GM18511 (cell line): ENCODE data around the gene IFITM2.
"Not testable (repeated sequence)": the region's sequence is repeated elsewhere in the genome, so short reads cannot be mapped to it uniquely, and the experiment has no call there.

Source experiments
- ATAC-seq: cut with Tn5 transposase; IDR thresholded peaks from one replicate; pipeline ENCODE4 v1.9.1; 2021; ENCODE audit warnings: mild to moderate bottlenecking, moderate library complexity; ENCODE audit not compliant: unreplicated experiment

Gene IFITM2

DNA sequence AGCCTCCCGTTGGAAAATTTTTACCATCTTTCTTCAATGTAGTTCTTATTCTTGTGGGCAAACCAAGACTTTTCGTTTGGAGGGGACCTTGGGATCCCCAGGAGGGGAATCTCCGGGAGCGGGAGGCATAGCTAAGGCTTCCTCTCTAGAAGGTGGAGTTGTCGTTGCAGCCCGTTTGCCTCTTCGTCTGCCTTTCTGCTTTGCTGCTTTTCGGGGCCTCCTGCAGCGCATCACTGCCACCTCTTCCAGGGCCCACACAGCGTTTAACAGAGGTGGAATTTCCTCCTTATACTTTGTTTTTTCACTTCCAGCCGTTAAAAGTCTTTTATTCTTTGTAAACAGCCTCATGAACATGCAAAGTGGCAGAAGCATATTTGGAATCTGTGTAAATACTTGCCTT, 16.5 kb downstream of the IFITM2 start:
- no peak for ATAC-seq

DNA sequence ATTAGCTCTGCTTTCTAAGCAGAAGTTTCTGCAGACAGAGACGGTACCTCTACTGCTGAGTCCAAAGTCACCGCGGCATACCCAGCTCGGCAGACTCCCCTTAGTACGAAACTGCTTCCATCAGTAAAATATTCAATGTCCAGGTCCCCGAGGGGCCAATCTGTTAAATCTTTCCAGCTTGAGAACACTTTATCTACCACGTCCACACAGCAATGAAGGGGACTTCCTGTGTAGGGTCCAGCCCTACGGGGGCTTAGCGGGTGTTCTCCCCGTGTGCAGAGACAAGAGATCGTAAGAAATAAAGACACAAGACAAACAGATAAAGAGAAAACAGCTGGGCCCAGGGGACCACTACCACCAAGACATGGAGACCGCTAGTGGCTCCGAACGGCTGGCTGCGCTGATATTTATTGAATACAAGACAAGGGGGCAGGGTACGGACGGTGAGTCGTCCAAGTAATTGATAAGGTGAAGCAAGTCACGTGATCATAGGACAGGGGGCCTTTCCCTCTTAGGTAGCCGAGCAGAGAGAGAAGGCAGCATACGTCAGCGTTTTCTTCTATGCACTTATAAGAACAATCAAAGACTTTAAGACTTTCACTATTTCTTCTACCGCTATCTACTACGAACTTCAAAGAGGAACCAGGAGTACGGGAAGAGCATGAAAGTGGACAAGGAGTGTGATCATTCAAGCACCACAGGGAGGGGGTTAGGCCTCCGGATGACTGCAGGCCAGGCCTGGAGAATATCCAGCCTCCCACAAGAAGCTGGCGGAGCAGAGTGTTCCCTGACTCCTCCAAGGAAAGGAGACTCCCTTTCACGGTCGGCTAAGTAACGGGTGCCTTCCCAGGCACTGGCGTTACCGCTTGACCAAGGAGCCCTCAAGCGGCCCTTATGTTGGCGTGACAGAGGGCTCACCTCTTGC, 17.2 kb downstream of the IFITM2 start:
- not testable (repeated sequence) for ATAC-seq

DNA sequence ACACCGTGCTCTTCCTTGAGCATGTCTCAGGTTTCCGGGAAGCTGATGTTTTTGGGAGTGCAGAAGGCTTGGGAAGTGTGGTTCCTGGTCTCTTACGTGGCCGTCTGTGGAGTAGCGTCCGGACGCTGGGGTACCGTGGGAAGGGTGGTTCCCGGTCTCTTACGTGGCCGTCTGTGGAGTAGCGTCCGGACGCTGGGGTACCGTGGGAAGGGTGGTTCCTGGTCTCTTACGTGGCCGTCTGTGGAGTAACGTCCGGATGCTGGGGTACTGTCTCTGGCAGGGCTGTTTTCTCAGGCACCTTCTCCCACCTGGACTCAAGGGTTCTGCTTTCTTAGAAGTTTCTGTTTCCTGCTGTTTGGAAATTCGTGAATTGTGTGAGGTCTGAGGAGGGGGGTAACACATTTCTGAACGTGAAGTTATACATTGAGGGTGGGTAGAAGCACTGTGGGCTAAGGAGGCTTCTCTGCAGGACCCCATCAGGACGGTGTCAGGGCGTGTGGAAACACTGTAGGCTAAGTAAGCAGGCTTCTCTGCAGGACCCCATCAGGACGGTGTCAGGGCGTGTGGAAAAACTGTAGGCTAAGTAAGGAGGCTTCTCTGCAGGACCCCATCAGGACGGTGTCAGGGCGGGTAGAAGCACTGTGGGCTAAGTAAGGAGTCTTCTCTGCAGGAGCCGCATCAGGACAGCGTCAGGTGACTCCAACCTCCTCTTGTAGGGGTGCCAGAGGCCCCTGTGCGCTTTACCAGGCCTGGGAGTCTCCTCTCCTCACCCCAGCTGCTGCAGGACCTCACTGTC, 18.4 kb downstream of the IFITM2 start:
- no peak for ATAC-seq

DNA sequence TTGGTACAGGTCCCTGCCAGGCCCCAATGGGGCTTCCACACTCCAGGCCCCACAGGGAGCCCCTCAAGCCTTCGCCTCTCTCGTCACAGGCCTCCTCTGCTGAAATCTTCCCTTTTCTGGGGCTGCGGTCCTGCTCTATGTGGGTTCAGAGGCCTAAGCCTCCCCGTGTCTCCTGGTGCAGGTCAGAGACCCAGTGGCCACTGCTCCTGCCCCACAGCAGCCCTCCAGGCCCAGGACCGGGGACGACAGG, 18.9 kb downstream of the IFITM2 start:
- no peak for ATAC-seq

DNA sequence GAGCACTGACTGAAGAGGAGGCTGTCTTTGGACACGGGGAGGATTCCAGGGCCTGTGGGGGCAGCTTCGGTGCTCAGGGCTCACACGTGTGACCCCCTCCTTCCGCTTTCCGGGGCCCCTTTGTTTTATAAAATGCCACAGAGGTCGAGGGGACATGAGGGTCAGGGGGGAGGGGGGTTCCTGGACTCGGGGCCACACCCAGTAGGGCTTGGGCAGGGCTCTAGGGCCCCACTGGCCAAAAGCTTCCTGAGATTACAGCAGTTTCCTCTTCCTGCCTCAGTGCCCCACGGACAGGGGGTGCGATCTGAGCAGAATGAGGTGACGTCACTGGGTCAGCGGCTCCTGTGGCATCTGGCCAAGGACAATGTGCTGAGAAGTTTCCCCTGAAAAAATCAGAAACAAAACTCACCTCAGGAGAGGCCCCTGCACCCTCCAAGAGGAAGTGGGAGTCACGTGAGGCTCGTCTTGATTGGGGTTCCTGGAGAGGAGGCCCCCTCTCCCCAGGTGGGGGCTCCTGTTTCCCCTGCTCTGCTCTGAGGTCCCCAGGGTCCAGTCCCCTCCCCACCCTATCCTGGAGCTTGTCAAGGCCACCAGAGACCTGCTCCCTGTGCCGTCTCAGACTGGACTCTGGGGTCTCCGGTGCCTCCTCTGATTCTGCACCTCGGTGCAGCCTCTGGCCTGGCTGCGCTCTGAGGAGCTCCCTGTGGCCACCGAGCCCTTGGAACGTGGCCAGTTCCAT, 19.4 kb downstream of the IFITM2 start:
- ATAC-seq, result peak; percentile 80

DNA sequence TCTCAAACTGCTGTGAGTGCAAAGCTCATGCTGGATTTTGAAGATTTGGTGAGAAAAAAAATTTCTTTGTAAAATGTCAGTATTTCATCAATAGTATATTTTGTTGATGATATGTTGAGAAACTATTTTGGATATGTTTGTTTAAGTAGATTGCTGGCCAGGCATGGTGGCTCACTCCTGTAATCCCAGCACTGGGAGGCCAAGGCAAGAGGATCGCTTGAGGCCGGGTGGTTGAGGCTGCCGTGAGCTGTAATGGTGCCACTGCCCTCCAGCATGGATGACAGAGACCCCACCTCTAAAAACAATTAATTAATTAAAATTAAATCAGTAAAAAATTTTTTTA, 19.9 kb downstream of the IFITM2 start:
- ATAC-seq, result no peak

DNA sequence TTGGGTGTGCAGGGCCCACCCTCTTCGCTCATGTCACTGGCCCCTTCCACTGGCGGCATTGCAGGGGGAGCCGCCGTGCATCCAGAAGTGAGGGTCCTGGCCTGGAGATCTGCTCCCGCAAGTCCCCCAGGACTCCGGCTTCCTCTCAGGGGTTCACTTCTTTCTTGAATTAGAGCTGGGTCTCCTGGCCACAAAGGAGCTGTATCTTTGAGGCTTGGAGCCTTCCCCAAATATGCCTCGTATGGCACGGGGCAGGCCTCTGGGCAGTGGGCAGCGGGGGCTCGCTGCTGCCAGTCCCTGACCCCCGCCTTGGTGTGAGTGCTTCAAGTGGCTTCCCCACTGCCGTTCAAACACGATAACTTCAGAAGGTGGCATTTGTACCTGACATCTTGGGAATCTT, 20.4 kb downstream of the IFITM2 start:
- ATAC-seq, result no peak

DNA sequence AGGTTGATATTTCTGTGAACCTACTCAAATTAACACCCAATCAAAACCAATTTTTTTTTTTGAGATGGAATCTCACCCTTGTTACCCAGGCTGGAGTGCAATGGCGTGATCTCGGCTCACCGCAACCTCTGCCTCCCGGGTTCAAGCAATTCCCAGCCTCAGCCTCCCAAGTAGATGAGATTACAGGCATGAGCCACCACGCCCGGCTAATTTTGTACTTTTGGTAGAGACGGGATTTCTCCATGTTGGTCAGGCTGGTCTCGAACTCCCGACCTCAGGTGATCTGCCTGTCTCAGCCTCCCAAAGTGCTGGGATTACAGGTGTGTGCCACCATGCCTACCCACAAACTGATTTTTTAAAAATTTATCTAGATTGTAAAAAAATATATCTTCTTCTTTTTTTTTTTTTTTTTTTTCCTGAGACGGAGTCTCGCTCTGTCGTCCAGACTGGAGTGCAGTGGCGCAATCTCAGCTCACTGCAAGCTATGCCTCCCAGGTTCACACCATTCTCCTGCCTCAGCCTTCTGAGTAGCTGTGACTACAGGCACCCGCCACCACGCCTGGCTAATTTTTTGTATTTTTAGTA, 21.0 kb downstream of the IFITM2 start:
- ATAC-seq, result not testable (repeated sequence)

DNA sequence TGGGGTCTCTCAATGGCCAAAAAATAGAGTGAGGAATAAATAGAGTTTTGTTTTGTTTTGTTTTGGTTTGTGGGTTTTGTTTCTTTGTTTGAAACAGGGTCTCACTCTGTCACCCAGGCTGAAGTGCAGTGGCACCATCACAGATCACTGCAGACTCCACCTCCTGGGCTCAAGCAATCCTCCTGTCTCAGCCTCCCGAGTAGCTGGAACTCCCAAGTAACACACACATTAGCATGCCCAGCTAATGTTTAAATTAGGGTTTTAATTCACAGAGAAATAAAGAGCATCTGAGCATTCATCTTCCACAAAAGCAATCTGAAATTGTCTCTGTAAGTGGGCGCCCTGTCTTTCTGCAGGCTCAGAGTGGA, 22.3 kb downstream of the IFITM2 start:
- no peak for ATAC-seq

DNA sequence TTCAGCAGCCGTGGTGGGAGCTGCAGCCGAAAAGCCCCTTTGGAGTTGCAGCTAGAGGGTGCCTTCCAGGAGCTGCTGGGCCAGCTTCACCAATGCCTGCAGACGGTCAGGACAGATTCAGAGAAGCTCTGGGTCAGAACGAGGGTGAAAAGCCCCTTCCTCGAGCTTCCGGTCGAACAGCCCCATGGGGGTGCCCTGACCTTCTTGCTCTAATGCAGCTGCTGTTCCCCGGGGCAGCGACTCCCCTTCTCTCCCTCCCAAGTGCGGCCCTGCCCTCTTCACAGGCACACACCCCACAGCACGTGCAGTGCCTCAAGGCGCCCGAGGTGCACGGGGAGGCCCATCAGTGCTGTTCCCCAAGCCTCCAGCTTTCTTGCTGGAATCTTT, 22.7 kb downstream of the IFITM2 start:
- no peak for ATAC-seq

DNA sequence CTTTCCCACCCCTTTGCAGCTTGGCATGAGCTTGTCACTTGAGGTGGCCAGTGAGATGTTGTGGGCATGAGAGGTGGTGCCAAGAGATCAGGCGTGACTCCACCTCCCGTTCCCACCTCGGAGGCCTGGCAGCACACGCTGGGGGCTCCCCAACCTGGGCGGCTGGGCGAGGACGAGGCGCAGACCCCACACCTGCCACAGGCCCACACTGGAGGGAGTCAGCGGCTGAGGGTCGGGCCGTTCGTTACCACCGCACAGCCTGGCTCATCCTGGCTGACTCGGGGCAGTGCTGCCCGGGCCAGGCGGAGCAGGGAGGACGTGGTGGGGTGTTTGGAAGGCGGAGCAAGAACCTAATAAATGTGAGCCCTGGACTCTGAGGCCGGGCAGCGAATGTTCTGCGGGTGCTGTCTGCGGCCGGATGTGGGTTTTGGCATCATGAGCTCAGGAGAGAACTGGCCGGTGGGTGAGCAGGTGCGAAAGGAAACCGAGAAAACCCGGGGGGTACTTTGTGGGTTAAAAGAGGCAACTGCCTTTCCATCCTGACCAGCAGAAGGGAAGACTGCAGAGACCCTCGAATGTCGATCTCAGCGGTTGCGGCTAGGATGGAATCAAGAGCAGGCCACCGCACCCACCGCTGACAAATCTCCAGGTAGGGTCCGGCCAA, 23.2 kb downstream of the IFITM2 start:
- ATAC-seq, result no peak

DNA sequence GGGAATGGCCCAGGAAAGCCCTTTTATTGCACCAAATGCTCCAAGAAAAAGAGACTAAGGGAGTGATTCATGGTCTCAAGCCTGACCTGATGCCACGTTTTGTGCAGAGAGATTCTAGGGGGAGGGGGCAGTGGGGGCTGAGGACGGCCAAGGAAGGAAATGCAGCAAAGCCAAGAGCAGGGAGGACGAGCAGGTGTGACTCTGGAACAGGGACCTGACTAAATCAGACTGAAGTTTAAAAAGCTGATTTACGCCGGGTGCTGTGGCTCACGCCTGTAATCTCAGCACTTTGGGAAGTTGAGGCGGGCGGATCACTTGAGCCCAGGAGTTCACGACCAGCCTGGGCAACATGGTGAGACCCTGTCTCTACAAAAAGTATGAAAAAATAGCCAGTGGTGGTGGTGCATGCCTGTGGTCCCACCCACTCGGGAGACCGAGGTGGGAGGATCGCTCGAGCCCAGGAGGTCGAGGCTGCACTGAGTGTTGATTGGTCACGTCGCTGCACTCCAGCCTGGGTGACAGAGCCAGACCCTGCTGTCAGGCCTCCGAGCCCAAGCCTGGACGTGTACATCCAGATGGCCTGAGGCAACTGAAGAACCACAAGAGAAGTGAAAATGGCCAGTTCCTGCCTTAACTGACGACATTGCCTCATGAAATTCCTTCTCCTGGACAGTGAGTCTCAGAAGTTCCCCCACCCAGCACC, 23.9 kb downstream of the IFITM2 start:
- ATAC-seq, result no peak

DNA sequence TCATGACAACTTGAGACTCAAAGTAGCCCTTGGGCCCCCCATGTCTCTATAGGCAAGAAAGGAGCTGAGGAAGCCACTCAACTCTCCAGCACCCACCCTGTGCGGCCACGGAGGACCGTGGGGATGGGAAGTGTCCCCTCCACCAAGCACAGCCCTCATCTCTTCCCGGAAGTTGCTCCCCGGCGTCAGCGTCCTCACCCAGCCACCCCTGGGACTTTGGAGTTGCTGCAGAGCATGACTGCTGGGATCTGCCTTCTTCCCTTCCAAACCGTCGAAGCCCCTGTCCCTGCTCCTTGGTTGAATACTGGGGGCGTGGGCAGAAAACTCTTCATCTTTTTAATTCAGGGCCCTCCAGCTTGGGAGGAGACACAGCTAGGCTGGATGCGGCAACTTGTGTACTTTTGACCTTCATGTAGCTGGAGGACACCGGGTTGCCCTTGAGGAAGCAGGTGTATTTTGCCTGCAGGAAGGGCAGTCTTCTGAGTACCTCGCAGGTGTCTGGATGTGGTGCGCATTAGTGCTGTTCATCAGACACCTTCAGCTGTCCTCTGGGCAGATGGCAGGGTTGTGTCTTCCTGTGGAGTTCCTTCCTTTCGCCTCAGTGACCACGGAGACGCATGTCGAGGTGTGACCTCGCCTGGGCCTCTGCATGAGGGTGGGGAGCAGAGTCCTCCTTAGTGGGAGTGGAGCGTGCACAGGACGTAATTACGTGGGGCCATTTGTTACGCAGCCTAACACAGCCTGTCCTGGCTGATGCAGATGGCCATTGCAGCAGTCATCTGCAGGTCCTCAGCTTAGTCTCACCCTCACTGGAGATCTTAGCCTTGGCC, 25.2 kb downstream of the IFITM2 start:
- no peak for ATAC-seq

DNA sequence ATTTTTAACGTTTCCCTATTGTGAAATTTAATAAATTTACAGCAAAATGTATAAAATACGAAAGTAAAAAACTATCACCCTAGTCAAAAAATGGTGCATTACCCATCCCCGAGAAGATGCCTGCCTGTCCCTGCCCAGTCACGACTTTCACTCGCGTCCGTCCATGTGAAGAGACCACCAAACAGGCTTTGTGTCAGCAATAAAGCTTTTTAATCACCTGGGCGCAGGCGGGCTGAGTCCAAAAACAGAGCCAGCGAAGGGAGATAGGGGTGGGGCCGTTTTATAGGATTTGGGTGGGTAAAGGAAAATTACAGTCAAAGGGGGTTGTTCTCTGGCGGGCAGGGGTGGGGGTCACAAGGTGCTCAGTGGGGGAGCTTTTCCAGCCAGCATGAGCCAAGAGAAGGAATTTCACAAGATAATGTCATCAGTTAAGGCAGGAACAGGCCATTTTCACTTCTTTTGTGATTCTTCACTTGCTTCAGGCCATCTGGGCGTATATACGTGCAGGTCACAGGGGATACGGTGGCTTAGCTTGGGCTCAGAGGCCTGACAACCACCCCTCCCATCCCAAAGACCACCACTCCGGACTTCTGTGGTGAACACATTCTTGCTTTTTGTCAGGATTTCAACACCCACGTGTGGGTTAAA, 26.1 kb downstream of the IFITM2 start:
- ATAC-seq, result not testable (repeated sequence)

DNA sequence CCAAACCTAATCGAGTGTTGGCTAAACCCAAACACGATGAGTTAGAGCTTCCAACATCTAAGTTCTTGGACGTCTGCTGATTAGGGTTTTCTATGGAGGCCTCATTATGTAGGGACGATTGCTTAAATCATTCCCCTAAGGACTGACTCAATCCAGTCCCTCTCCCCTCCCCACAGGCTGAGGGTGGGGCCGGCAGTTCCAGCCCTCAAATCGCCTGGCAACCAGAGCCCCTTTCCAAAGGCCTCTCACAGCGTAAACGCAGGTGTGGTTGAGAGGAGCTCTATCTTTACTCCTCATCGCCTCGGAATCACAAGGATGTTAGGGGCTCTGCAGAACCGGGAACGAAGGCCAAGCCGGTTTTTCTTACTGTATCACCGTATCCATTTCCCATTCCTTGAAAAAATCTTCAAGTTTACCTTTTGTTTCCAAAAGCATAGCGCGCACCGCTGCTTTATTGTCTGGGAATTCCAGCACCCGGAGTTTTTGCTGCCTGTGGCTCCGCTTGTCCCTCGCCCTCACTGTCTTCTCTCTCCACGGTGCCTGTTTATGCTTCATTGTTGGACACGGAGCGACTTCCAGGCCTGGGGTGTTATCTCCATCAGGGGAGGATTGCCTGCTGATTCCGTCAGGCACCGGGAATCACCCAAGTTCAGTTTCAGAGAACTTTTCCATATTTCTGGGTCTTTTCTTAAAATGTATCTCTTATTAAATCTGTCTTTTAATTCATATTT, 26.8 kb downstream of the IFITM2 start:
- ATAC-seq, result no peak

DNA sequence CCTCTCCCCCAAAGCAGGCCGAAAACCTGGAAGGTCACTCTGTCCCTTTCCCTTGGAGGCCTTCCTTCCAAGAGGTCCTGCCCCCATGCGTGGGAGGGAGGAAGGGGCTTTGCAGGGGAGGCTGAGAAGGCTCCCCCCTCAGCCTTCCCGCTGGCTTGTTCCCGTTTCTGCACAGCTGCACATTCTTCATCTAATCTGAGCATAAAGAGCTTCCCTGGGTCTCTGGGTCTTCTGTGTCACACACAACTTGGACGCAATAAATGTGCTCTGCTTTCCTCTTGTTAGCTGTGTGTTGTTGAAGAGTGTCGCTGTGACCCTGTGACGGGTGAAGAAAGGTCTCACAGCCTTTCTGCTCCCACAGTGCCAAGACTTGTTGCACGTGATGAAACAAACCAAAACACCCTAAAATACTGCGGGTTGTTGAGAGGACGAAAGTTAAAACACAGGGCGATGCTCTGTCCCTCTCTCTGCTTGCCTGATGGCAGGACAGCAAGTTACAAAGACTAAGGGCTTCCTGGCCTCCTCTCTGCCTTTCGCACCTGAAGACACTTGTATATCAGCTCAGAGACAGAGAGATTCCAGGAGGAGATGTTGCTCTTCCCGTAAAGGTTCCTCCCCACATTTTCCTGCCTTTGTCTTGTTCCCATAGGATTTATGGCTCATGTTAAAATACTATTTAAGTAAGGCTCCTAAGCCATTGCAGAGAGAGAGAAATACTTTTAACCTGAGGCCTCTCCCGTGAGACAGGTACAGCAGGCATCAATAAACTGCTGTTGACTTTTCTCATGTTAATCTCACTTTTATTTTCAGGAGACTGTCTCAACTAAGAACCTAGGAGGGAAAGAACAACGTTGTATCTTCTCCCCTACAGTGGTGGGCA, 28.4 kb downstream of the IFITM2 start:
- ATAC-seq, result no peak

DNA sequence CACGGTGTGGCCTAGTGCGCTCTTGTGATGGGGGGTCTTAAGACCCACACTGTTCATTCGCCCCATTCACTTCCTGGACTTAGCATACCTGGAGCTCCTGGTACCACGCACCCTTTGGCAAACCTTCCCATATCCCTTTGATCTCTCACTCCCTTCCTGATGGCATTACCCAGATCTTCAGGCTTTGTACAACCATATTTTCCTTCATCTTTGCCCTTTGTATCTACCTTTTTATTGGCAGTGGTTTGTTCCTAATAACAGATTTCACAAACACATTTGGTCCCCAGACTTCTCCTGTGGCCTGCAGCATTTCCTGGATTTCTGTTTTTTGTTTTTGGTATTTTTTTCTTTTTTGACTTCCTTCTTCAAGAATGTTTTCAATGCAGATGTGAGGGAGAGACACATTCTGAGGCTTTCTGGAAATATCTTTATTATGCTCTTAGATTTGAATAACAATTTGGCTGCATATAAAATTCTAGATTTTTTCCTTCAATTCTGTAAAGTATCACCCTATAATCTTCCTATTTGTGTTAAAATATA, 29.1 kb downstream of the IFITM2 start:
- no peak for ATAC-seq
